WTC11 (cell line): Measurements from ENCODE around the gene CAPZB. TPM values are rescaled to one million over a fixed set of nuclear protein-coding genes. Genes with fewer than 3 reads are reported as not detected.
A peak's percentile ranks its signal among the peaks of the same experiment; 100 is the strongest.

Source experiments
- ATAC-seq: fragments of 200-7000 bp; cut with Tn5 transposase; 2 replicates; pipeline ENCODE4 v1.10.0; 2021; ENCODE audit warnings: mild to moderate bottlenecking, moderate library complexity
- CTCF ChIA-PET: fragments of 300-600 bp; sonication (Branson Sonifier 250); formaldehyde crosslinking; loops from one replicate; lab custom pipeline; 2021; ENCODE audit warnings: antibody characterized with exemption; lab: Charles Lee
- POLR2A ChIA-PET: fragments of 350-600 bp; sonication (Branson Sonifier 250); formaldehyde crosslinking; loops from one replicate; lab custom pipeline; 2021; ENCODE audit warnings: antibody characterized with exemption; lab: Charles Lee
- DNase-seq: peaks from one replicate; pipeline ENCODE4 v3.0.0; 2021; ENCODE audit warnings: low spot score
- H3K27ac Mint-ChIP-seq: 2 replicates; pipeline ENCODE4 v1.8.0; 2021; ENCODE audit warnings: mixed read lengths
- H3K27me3 Mint-ChIP-seq: 2 replicates; pipeline ENCODE4 v1.8.0; 2021; ENCODE audit warnings: low read depth, mild to moderate bottlenecking, moderate library complexity, mixed read lengths
- H3K36me3 Mint-ChIP-seq: 2 replicates; pipeline ENCODE4 v1.8.0; 2021; ENCODE audit warnings: mixed read lengths
- H3K4me1 Mint-ChIP-seq: 2 replicates; pipeline ENCODE4 v1.8.0; 2022; ENCODE audit warnings: mixed read lengths
- H3K4me3 Mint-ChIP-seq: 2 replicates; pipeline ENCODE4 v1.8.0; 2021; ENCODE audit warnings: mild to moderate bottlenecking, moderate library complexity, mixed read lengths
- H3K9me3 Mint-ChIP-seq: 2 replicates; pipeline ENCODE4 v1.8.0; 2021; ENCODE audit warnings: mixed read lengths
- AFF4 ChIP-seq: sonication (generic); formaldehyde crosslinking; IDR thresholded peaks from 2 replicates; pipeline ENCODE4 v1.8.1; 2023; ENCODE audit warnings: mild to moderate bottlenecking, missing genetic modification reagents, borderline replicate concordance
- ATF2 ChIP-seq: sonication (generic); formaldehyde crosslinking; IDR thresholded peaks from 2 replicates; pipeline ENCODE4 v1.8.1; 2022; ENCODE audit warnings: low read depth, missing genetic modification reagents, borderline replicate concordance
- ATF6 ChIP-seq: sonication (generic); formaldehyde crosslinking; IDR thresholded peaks from 2 replicates; pipeline ENCODE4 v1.8.1; 2023; ENCODE audit warnings: mild to moderate bottlenecking, missing genetic modification reagents
- CBFB ChIP-seq: sonication (generic); formaldehyde crosslinking; IDR thresholded peaks from 2 replicates; pipeline ENCODE4 v1.8.1; 2022; ENCODE audit warnings: mild to moderate bottlenecking, low read depth, missing genetic modification reagents
- E2F5 ChIP-seq: sonication (generic); formaldehyde crosslinking; IDR thresholded peaks from 2 replicates; pipeline ENCODE4 v1.8.1; 2022; ENCODE audit warnings: mild to moderate bottlenecking, moderate library complexity, missing genetic modification reagents
- ERG ChIP-seq: fragments of 250-450 bp; sonication (Bioruptor Pico); IDR thresholded peaks from 2 replicates; pipeline ENCODE4 v1.8.0; 2021; ENCODE audit warnings: mild to moderate bottlenecking
- FOXP1 ChIP-seq: sonication (generic); formaldehyde crosslinking; IDR thresholded peaks from 2 replicates; pipeline ENCODE4 v1.8.0; 2022; ENCODE audit warnings: missing genetic modification reagents, mild to moderate bottlenecking, moderate library complexity, borderline replicate concordance
- GRHL2 ChIP-seq: fragments of 250-450 bp; sonication (Bioruptor Pico); IDR thresholded peaks from 2 replicates; pipeline ENCODE4 v1.8.0; 2022; ENCODE audit warnings: mild to moderate bottlenecking, moderate library complexity; ENCODE audit not compliant: insufficient replicate concordance, severe bottlenecking
- JUN ChIP-seq: sonication (generic); formaldehyde crosslinking; IDR thresholded peaks from 2 replicates; pipeline ENCODE4 v1.8.0; 2023; ENCODE audit warnings: mild to moderate bottlenecking, missing genetic modification reagents
- MLX ChIP-seq: sonication (generic); formaldehyde crosslinking; IDR thresholded peaks from 2 replicates; pipeline ENCODE4 v1.8.1; 2023; ENCODE audit warnings: mild to moderate bottlenecking, missing genetic modification reagents, moderate library complexity
- MYBL2 ChIP-seq: sonication (generic); formaldehyde crosslinking; IDR thresholded peaks from 2 replicates; pipeline ENCODE4 v1.8.1; 2023; ENCODE audit warnings: mild to moderate bottlenecking, moderate library complexity, missing genetic modification reagents
- NR2C2 ChIP-seq: sonication (generic); formaldehyde crosslinking; IDR thresholded peaks from 2 replicates; pipeline ENCODE4 v1.8.0; 2022; ENCODE audit warnings: mild to moderate bottlenecking, missing genetic modification reagents
- PREB ChIP-seq: sonication (generic); formaldehyde crosslinking; IDR thresholded peaks from 2 replicates; pipeline ENCODE4 v1.8.1; 2022; ENCODE audit warnings: mild to moderate bottlenecking, missing genetic modification reagents, moderate library complexity, borderline replicate concordance
- RORB ChIP-seq: fragments of 250-450 bp; sonication (Bioruptor Pico); IDR thresholded peaks from 2 replicates; pipeline ENCODE4 v1.9.0; 2021; ENCODE audit warnings: mild to moderate bottlenecking
- SMAD4 ChIP-seq: sonication (generic); formaldehyde crosslinking; IDR thresholded peaks from 2 replicates; pipeline ENCODE4 v1.8.0; 2022; ENCODE audit warnings: mild to moderate bottlenecking, missing genetic modification reagents
- SP1 ChIP-seq: sonication (generic); formaldehyde crosslinking; conservative IDR thresholded peaks from 2 replicates; pipeline ENCODE4 v1.8.1; 2022; ENCODE audit warnings: missing genetic modification reagents
- TCF7 ChIP-seq: sonication (generic); formaldehyde crosslinking; IDR thresholded peaks from 2 replicates; pipeline ENCODE4 v1.8.0; 2022; ENCODE audit warnings: mild to moderate bottlenecking, low read depth, missing genetic modification reagents, moderate library complexity
- ZNF219 ChIP-seq: sonication (generic); formaldehyde crosslinking; IDR thresholded peaks from 2 replicates; pipeline ENCODE4 v1.8.0; 2023; ENCODE audit warnings: missing genetic modification reagents, mild to moderate bottlenecking, borderline replicate concordance
- total RNA-seq: library from RNA; stranded (reverse); gene quantifications from 3 replicates; pipeline ENCODE4 v1.2.3, GENCODE V29; 2021

The CAPZB gene
- total RNA-seq, 1 experiment from 2014 or later, result 348 TPM

GRCh38 chr1:19353596-19353995 lies 131.7 kb downstream of the CAPZB start (continued):
- peak; percentile 52; the same call in 1 of the 2 replicates for TF ChIP-seq SP1 (CRISPR knock-in tag)
- no peak for TF ChIP-seq MYBL2 (CRISPR knock-in tag)
- no peak for TF ChIP-seq AFF4 (CRISPR knock-in tag)
- TF ChIP-seq SMAD4, result no peak
- TF ChIP-seq E2F5 (CRISPR knock-in tag), result no peak
- TF ChIP-seq ATF6 (CRISPR knock-in tag), result no peak
- TF ChIP-seq PREB (CRISPR knock-in tag), result no peak
- TF ChIP-seq RORB, result no peak
- no peak for TF ChIP-seq NR2C2 (CRISPR knock-in tag)

- Mint-ChIP-seq H3K4me3 (no peak overlapping the region), H3K36me3 (peaks cover 49% of the 10 kb centered on the region), H3K27ac (peak overlapping the region; percentile 91; the same call in 1 of the 2 replicates), H3K4me1 (peaks cover 31% of the 10 kb centered on the region), H3K27me3 (no peaks in the 10 kb centered on the region), H3K9me3 (no peaks in the 10 kb centered on the region)
- CTCF ChIA-PET, result interaction anchor here (0.6 to 3.7 kb wide), 13 partner anchors 8 to 309 kb away, joined by 3 to 21 read pairs (median 5); no protein-coding TSS in a partner anchor
- POLR2A ChIA-PET, result no interaction called here
- 0 out of 2 replicates have a peak, but pooled peaks have one; percentile 47 for TF ChIP-seq ZNF219 (CRISPR knock-in tag)
- no peak for TF ChIP-seq MLX (CRISPR knock-in tag)
- ATAC-seq, result no peak
- no peak for DNase-seq
Observed at GRCh38 chr1:19352839-19353238, 132.5 kb downstream of the CAPZB start.

GRCh38 chr1:19351873-19352272 lies 133.5 kb downstream of the CAPZB start:
- DNase-seq (no peak), ATAC-seq (no peak)
- Mint-ChIP-seq H3K4me1 (peaks cover 31% of the 10 kb centered on the region), H3K27me3 (no peaks in the 10 kb centered on the region), H3K36me3 (peaks cover 43% of the 10 kb centered on the region), H3K9me3 (no peaks in the 10 kb centered on the region), H3K4me3 (no peak overlapping the region), H3K27ac (peak overlapping the region; percentile 91; the same call in 1 of the 2 replicates)
- CTCF ChIA-PET, result interaction anchor here (0.6 to 3.7 kb wide), 3 partner anchors 23 to 299 kb away, joined by 3 to 21 read pairs (median 3); no protein-coding TSS in a partner anchor
- POLR2A ChIA-PET, result no interaction called here
- TF ChIP-seq CBFB (CRISPR knock-in tag), result no peak
- no peak for TF ChIP-seq ATF2
- no peak for TF ChIP-seq ERG (CRISPR knock-in tag)
- no peak for TF ChIP-seq FOXP1 (CRISPR knock-in tag)
- no peak for TF ChIP-seq JUN (CRISPR knock-in tag)
- no peak for TF ChIP-seq TCF7 (CRISPR knock-in tag)
- no peak for TF ChIP-seq GRHL2
- TF ChIP-seq RORB, result no peak
